ENCODE measurements around the gene CRYBG3. TPM values are rescaled to one million over a fixed set of nuclear protein-coding genes. Genes with fewer than 3 reads are reported as not detected.

Gene CRYBG3
- total RNA-seq, 3 donors from 2014 or later (not counting 1 experiment from before 2014, with no cell fraction given): 1.1 to 2.4 (median 1.8) TPM

DNA sequence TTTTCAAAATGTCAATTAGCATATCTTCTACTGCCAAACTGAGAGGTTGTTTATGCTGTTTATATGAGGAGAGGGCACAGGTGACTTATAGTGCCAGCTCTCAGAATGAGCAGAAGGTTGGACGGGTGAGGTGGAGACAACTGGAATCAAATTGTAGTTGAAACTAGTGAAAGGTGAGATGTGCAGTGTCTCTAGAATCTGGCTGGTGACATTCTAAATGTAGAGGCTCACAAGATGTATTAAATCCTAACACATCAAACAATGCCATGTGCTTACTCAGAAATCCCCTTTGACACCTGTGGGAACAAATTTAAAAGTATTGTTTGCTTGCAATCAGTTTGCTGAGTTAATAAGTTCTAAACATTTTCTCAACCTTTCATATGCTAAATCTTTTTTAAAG, 40.8 kb downstream of the CRYBG3 start:
- H3K4me1 ChIP-seq (ENCODE audit: control insufficient read depth, insufficient read depth, low read length): no peaks in the 10 kb centered on the region
- no peaks in the 10 kb centered on the region for H3K9me3 ChIP-seq (ENCODE audit: control insufficient read depth, insufficient read depth, low read length)
- no peak for DNase-seq
- Mint-ChIP-seq H3K27me3 (ENCODE audit: low read depth in 2 of 2) (no peaks in the 10 kb centered on the region), H3K27ac (no peak overlapping the region), H3K9me3 (no peaks in the 10 kb centered on the region), H3K4me3 (no peak overlapping the region), H3K36me3 (no peaks in the 10 kb centered on the region), H3K4me1 (no peaks in the 10 kb centered on the region)
- H3K27ac ChIP-seq (ENCODE audit: low read length): no peak overlapping the region
- no peak for TF ChIP-seq CTCF (IDR thresholded peaks at IDR 0.05)
- H3K27me3 ChIP-seq (ENCODE audit: control insufficient read depth, insufficient read depth, low read length): no peaks in the 10 kb centered on the region
- ATAC-seq: no peak
- H3K36me3 ChIP-seq (ENCODE audit: control insufficient read depth, insufficient read depth, low read length): no peaks in the 10 kb centered on the region
- 90% methylated on average over 1 of the region's 1 CpG for WGBS (ENCODE audit: insufficient coverage)
- H3K4me3 ChIP-seq (ENCODE audit: low read length): no peak overlapping the region
- intact Hi-C loops (cut with micrococcal nuclease): no loop called here

DNA sequence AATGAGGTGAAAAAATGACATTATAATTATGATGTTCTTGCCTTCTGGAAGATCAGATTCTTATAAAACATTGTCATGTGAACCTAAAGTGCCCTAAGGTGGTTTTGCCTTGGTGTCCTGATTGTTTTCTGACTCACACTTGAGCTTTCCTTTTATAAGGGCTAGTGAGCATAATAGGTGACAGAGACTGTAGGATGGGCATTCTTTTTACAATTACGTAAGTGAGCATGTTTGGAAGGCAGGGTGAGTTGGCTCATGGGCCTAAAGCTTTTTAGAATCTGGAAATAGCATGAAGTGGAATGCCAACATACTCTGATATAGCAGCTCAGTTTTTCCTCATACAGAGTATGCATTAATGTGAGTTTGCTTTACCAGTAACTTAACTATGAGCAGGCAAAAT, 41.2 kb downstream of the CRYBG3 start:
- 100% methylated on average over 1 of the region's 1 CpG for WGBS (ENCODE audit: insufficient coverage)
- Mint-ChIP-seq H3K9me3 (no peaks in the 10 kb centered on the region), H3K27ac (no peak overlapping the region)

DNA sequence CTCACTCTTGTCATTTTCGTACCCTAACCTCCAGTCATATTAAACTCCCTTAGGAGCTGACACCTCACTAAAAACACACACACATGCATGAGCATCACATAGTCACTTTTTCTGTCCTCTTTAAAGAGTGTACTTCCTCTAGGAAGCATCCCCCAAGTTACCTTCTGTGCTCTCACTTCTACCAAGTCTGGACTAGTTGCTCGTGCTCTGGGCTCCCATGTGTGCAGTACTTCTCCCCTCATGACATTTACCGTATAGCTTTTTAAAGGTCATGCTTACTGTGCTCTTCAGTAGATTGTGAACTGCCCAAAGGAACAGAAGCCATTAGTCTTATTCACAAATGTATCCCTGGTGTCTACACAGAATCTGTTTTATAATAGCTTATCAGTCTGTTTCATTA, 42.0 kb downstream of the CRYBG3 start:
- WGBS (ENCODE audit: insufficient coverage): 89% methylated on average over 3 of the region's 3 CpGs
- ATAC-seq (no peak), DNase-seq (no peak)
- Mint-ChIP-seq H3K4me3 (no peak overlapping the region), H3K36me3 (no peaks in the 10 kb centered on the region), H3K9me3 (no peaks in the 10 kb centered on the region), H3K27me3 (ENCODE audit: low read depth in 2 of 2) (no peaks in the 10 kb centered on the region), H3K27ac (no peak overlapping the region), H3K4me1 (no peaks in the 10 kb centered on the region)
- intact Hi-C loops (cut with micrococcal nuclease): no loop called here
- no peak overlapping the region for H3K27ac ChIP-seq (ENCODE audit: low read length)
- no peaks in the 10 kb centered on the region for H3K4me1 ChIP-seq (ENCODE audit: control insufficient read depth, insufficient read depth, low read length)
- no peaks in the 10 kb centered on the region for H3K9me3 ChIP-seq (ENCODE audit: control insufficient read depth, insufficient read depth, low read length)
- no peak for TF ChIP-seq CTCF (IDR thresholded peaks at IDR 0.05)
- H3K36me3 ChIP-seq (ENCODE audit: control insufficient read depth, insufficient read depth, low read length): no peaks in the 10 kb centered on the region
- H3K27me3 ChIP-seq (ENCODE audit: control insufficient read depth, insufficient read depth, low read length): no peaks in the 10 kb centered on the region
- H3K4me3 ChIP-seq (ENCODE audit: low read length): no peak overlapping the region

More for the DNA sequence above, 41.2 kb downstream of the CRYBG3 start:
- Mint-ChIP-seq H3K27me3 (ENCODE audit: low read depth in 2 of 2) (no peaks in the 10 kb centered on the region), H3K4me3 (no peak overlapping the region), H3K36me3 (no peaks in the 10 kb centered on the region), H3K4me1 (no peaks in the 10 kb centered on the region)
- Histone ChIP-seq H3K4me3 (ENCODE audit: low read length) (no peak overlapping the region), H3K4me1 (ENCODE audit: control insufficient read depth, insufficient read depth, low read length) (no peaks in the 10 kb centered on the region), H3K27ac (ENCODE audit: low read length) (no peak overlapping the region), H3K9me3 (ENCODE audit: control insufficient read depth, insufficient read depth, low read length) (no peaks in the 10 kb centered on the region), H3K36me3 (ENCODE audit: control insufficient read depth, insufficient read depth, low read length) (no peaks in the 10 kb centered on the region), H3K27me3 (ENCODE audit: control insufficient read depth, insufficient read depth, low read length) (no peaks in the 10 kb centered on the region)
- intact Hi-C loops (cut with micrococcal nuclease): no loop called here
- no peak for DNase-seq
- ATAC-seq: no peak
- no peak for TF ChIP-seq CTCF (IDR thresholded peaks at IDR 0.05)

- Histone ChIP-seq H3K27ac (ENCODE audit: low read length) (no peak overlapping the region), H3K27me3 (ENCODE audit: control insufficient read depth, insufficient read depth, low read length) (no peaks in the 10 kb centered on the region), H3K36me3 (ENCODE audit: control insufficient read depth, insufficient read depth, low read length) (no peaks in the 10 kb centered on the region), H3K4me1 (ENCODE audit: control insufficient read depth, insufficient read depth, low read length) (no peaks in the 10 kb centered on the region), H3K9me3 (ENCODE audit: control insufficient read depth, insufficient read depth, low read length) (no peaks in the 10 kb centered on the region), H3K4me3 (ENCODE audit: low read length) (no peak overlapping the region)
- peaks cover 9% of the 10 kb centered on the region in 2 donors for H3K4me1 Mint-ChIP-seq
- no peaks in the 10 kb centered on the region for H3K9me3 Mint-ChIP-seq
- no peak for TF ChIP-seq CTCF (IDR thresholded peaks at IDR 0.05)
- H3K27ac Mint-ChIP-seq: no peak overlapping the region
- peaks cover 6 to 18% of the 10 kb centered on the region in 2 donors for H3K27me3 Mint-ChIP-seq (ENCODE audit: low read depth in 2 of 2)
- 88% methylated on average over 3 of the region's 3 CpGs for WGBS (ENCODE audit: insufficient coverage)
- no peaks in the 10 kb centered on the region for H3K36me3 Mint-ChIP-seq
- DNase-seq: no peak
- intact Hi-C loops (cut with micrococcal nuclease): no loop called here
- no peak overlapping the region for H3K4me3 Mint-ChIP-seq
- ATAC-seq: no peak
Observed at GRCh38 chr3:97871186-97871585, 49.4 kb downstream of the CRYBG3 start.
